Fibroblast of lung (primary cell): ENCODE data around the gene FAM8A1. TPM values are rescaled to one million over a fixed set of nuclear protein-coding genes. Genes with fewer than 3 reads are reported as not detected.

Experiments used
- DNase-seq, 2 donors: peaks; one replicate each; pipeline versions ENCODE4 v3.0.0 to v3.0.0-alpha.2; 2010; ENCODE audit warnings: low read depth in 2 of 2
- H2AFZ ChIP-seq: 2 replicates; pipeline ENCODE4 v1.5.1; 2012; ENCODE audit warnings: low read length, control low read depth, inconsistent platforms
- H3K27ac ChIP-seq: 2 replicates; pipeline ENCODE4 v1.5.1; 2011; ENCODE audit warnings: low read length, control low read depth; ENCODE audit not compliant: insufficient read depth
- H3K27me3 ChIP-seq: 2 replicates; pipeline ENCODE4 v1.5.1; 2011; ENCODE audit warnings: mild to moderate bottlenecking, low read length; ENCODE audit not compliant: control insufficient read depth, insufficient read depth
- H3K36me3 ChIP-seq: 2 replicates; pipeline ENCODE4 v1.5.1; 2011; ENCODE audit warnings: low read length; ENCODE audit not compliant: control insufficient read depth, insufficient read depth
- H3K4me1 ChIP-seq: 2 replicates; pipeline ENCODE4 v1.5.1; 2011; ENCODE audit warnings: low read length; ENCODE audit not compliant: control insufficient read depth, insufficient read depth; ENCODE audit errors: extremely low read depth
- H3K4me2 ChIP-seq: 2 replicates; pipeline ENCODE4 v1.5.1; 2011; ENCODE audit warnings: low read length, control low read depth; ENCODE audit not compliant: insufficient read depth; ENCODE audit errors: extremely low read depth
- H3K4me3 ChIP-seq, 4 experiments: fragments of 200-600 bp in 1 of 4; sonication (generic) in 1 of 4; replicated peaks in 1 of 4; 2 replicates each; pipeline ENCODE4 v1.5.1; 2011 to 2016; ENCODE audit warnings: low read length in 4 of 4, low read depth in 3 of 4, mild to moderate bottlenecking in 3 of 4, control low read depth in 2 of 4, inconsistent platforms in 1 of 4, mixed read lengths in 1 of 4; ENCODE audit not compliant: insufficient read depth in 1 of 4; ENCODE audit errors: control extremely low read depth in 1 of 4
- H3K79me2 ChIP-seq: 2 replicates; pipeline ENCODE4 v1.5.1; 2012; ENCODE audit warnings: mild to moderate bottlenecking, low read length, inconsistent platforms; ENCODE audit not compliant: control insufficient read depth, insufficient read depth
- H3K9ac ChIP-seq: 2 replicates; pipeline ENCODE4 v1.5.1; 2011; ENCODE audit warnings: mild to moderate bottlenecking, low read length, control low read depth; ENCODE audit not compliant: insufficient read depth
- H3K9me3 ChIP-seq: 2 replicates; pipeline ENCODE4 v1.5.1; 2012; ENCODE audit warnings: low read depth, low read length; ENCODE audit not compliant: control insufficient read depth, insufficient read depth
- H4K20me1 ChIP-seq: 2 replicates; pipeline ENCODE4 v1.5.1; 2011; ENCODE audit warnings: low read length; ENCODE audit not compliant: control insufficient read depth, insufficient read depth; ENCODE audit errors: extremely low read depth
- CTCF ChIP-seq, 2 donors: IDR thresholded peaks in 1 of 2; conservative IDR thresholded peaks in 1 of 2; 1 replicate in 1 of 2; 2 replicates in 1 of 2; pipeline ENCODE4 v1.5.1; 2011 to 2012; ENCODE audit warnings: low read length in 2 of 2, control low read depth in 1 of 2, inconsistent platforms in 1 of 2, low read depth in 1 of 2, mild to moderate bottlenecking in 1 of 2
- EZH2 ChIP-seq: IDR thresholded peaks from 2 replicates; pipeline ENCODE4 v1.5.1; 2012; ENCODE audit warnings: low read length, control low read depth, mild to moderate bottlenecking; ENCODE audit errors: missing control alignments
- polyA plus RNA-seq, 2 donors: library from polyadenylated mRNA; depleted of rRNA in 1 of 2; stranded (reverse) in 1 of 2; unstranded in 1 of 2; fragments of >200 nt; gene quantifications; 2 replicates each; pipeline ENCODE4 v1.2.1, GENCODE V29; 2011 to 2012; ENCODE audit warnings: missing spikeins in 1 of 2
- total RNA-seq: library from RNA; depleted of rRNA; stranded (reverse); fragments of >200 nt; gene quantifications from 2 replicates; pipeline ENCODE4 v1.2.1, GENCODE V29; 2014

The FAM8A1 gene
- total and polyA plus RNA-seq, 2 donors (not counting 1 experiment from before 2014, with no cell fraction given): 19.8 to 28.1 TPM

- no peak overlapping the region for H3K9ac ChIP-seq
- H3K4me1 ChIP-seq: no peaks in the 10 kb centered on the region
- H2AFZ ChIP-seq: no peak overlapping the region
- peak in 1 of 2 donors; percentile 29 for DNase-seq
- no peak overlapping the region for H3K4me2 ChIP-seq
- no peaks in the 10 kb centered on the region for H4K20me1 ChIP-seq
- H3K27ac ChIP-seq: no peak overlapping the region
- no peaks in the 10 kb centered on the region for H3K9me3 ChIP-seq
- no peaks in the 10 kb centered on the region for H3K36me3 ChIP-seq
- H3K79me2 ChIP-seq: peaks cover 6% of the 10 kb centered on the region
- TF ChIP-seq EZH2 (no peak), CTCF (conservative IDR thresholded peaks at IDR 0.05 in 1 of 2, IDR thresholded peaks at IDR 0.05 in 1 of 2; ENCODE audit: low read depth in 1 of 2, low read length in 2 of 2) (no peak)
- no peaks in the 10 kb centered on the region for H3K27me3 ChIP-seq
- H3K4me3 ChIP-seq: no peak overlapping the region
Observed at GRCh38 chr6:17656644-17657043, 56.5 kb downstream of the FAM8A1 start.

Other genes with a start within 250 kb of the FAM8A1 start
- gene CAP2, start 206.7 kb upstream of the FAM8A1 start, total RNA-seq: 2.6 and 8.6 TPM in 2 replicates
- 23.4 and 38.1 TPM in 2 replicates for gene CAP2, start 206.7 kb upstream of the FAM8A1 start, polyA plus RNA-seq
- gene NUP153, start 106.6 kb downstream of the FAM8A1 start, total RNA-seq: 19.0 and 22.0 TPM in 2 replicates
- 27.7 and 34.5 TPM in 2 replicates for gene NUP153, start 106.6 kb downstream of the FAM8A1 start, polyA plus RNA-seq